Urinary bladder (tissue), 4 donors: ENCODE data around the gene PHF5A. TPM values are rescaled to one million over a fixed set of nuclear protein-coding genes. Genes with fewer than 3 reads are reported as not detected.
"Not testable (repeated sequence)": the region's sequence is repeated elsewhere in the genome, so short reads cannot be mapped to it uniquely, and the experiment has no call there.

Source experiments
- DNase-seq: peaks from one replicate; pipeline ENCODE4 v3.0.0-alpha.2; 2015; ENCODE audit errors: extremely low spot score
- H3K27ac ChIP-seq: one replicate; pipeline ENCODE4 v1.5.1; 2013; ENCODE audit warnings: low read depth, mild to moderate bottlenecking, moderate library complexity
- H3K36me3 ChIP-seq: one replicate; pipeline ENCODE4 v1.6.1; 2013; ENCODE audit warnings: mild to moderate bottlenecking, moderate library complexity; ENCODE audit not compliant: insufficient read depth
- H3K4me1 ChIP-seq: one replicate; pipeline ENCODE4 v1.6.1; 2013; ENCODE audit warnings: mild to moderate bottlenecking, moderate library complexity; ENCODE audit not compliant: insufficient read depth
- H3K4me3 ChIP-seq: one replicate; pipeline ENCODE4 v1.5.1; 2013; ENCODE audit warnings: low read depth, low read length
- WGBS: extraction: QIAGEN DNeasy Blood & Tissue Kit; methylation state at CpG from one replicate; pipeline ENCODE4 v1.1.7; 2013; 5-methylcytosine and 5-hydroxymethylcytosine counted together
- polyA plus RNA-seq: library from polyadenylated mRNA; stranded (reverse); fragments of 200-250 nt; gene quantifications from one replicate; pipeline ENCODE4 v1.2.3, GENCODE V29; 2013
- total RNA-seq: library from RNA; depleted of rRNA; stranded (reverse); fragments of >200 nt; gene quantifications from one replicate; pipeline ENCODE4 v1.2.3, GENCODE V29; 2014
- donor health status: healthy with polysubstance abuse.
- donor health status: healthy.

Gene PHF5A
- total and polyA plus RNA-seq, 2 donors, result 37.3 to 38.1 TPM

DNA sequence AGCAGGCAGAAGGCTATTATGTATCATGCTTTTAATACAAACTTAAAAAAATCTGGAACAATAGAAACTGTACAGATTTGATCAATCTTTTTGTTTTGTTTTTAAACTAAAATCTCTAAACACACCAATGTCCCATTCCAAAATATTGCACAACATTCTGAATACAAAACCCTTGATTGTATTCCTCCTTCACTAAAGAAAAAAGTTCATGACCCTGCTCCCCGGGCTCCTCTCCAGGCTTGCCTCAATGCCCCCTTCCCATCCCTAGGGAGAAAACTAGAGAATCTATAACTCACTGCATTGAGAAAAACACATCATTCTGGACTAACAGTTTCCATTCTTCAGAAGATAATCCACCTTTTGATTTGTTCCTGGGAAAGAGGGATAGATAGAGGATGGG is 35.0 kb downstream of the PHF5A start:
- H3K4me1 ChIP-seq, H3K4me3 ChIP-seq, H3K27ac ChIP-seq, DNase-seq, H3K36me3 ChIP-seq: not testable (repeated sequence)
- 88% methylated on average over 1 of the region's 1 CpG for WGBS

DNA sequence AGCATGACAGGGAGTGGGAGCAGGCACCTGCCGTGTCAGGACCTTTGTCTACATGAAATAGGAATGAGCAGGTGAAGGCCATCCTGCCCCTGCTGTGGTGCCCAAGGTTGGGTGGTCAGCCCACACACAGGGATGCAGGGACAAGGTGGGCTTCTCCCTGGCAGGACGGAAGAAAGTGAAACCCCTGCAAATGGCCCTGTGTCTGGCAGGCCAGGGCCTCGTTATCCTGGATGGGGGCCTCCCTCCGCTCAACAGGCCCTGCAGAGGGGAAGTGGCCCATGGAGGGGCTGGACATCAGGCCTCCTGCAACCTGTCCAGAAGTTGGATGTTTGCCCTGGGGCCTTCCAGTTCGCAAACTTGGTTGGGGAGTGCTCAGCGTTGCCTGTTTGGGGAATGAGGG is 36.8 kb downstream of the PHF5A start:
- no peak overlapping the region for H3K4me3 ChIP-seq
- H3K4me1 ChIP-seq, result no peaks in the 10 kb centered on the region
- WGBS, result 74% methylated on average over 6 of the region's 6 CpGs
- H3K36me3 ChIP-seq, result no peaks in the 10 kb centered on the region
- H3K27ac ChIP-seq, result no peak overlapping the region
- no peak for DNase-seq

DNA sequence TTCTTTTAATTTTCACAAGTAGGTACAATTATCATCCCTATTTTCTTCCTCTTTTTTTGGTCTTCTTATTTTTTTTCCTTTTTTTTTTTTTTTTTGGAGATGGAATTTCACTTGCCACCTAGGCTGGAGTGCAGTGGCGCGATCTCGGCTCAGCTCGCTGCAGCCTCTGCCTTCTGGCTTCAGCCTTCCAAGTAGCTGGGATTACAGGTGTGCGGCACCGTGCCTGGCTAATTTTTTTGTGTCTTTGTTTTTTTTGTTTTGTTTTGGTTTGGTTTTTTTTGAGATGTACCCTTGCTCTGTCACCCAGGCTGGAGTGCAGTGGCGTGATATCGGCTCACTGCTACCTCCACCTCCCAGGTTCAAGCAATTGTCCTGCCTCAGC is 38.5 kb downstream of the PHF5A start:
- Histone ChIP-seq H3K36me3 (no peaks in the 10 kb centered on the region), H3K27ac (no peak overlapping the region)
- WGBS, result 97% methylated on average over 8 of the region's 8 CpGs

DNA sequence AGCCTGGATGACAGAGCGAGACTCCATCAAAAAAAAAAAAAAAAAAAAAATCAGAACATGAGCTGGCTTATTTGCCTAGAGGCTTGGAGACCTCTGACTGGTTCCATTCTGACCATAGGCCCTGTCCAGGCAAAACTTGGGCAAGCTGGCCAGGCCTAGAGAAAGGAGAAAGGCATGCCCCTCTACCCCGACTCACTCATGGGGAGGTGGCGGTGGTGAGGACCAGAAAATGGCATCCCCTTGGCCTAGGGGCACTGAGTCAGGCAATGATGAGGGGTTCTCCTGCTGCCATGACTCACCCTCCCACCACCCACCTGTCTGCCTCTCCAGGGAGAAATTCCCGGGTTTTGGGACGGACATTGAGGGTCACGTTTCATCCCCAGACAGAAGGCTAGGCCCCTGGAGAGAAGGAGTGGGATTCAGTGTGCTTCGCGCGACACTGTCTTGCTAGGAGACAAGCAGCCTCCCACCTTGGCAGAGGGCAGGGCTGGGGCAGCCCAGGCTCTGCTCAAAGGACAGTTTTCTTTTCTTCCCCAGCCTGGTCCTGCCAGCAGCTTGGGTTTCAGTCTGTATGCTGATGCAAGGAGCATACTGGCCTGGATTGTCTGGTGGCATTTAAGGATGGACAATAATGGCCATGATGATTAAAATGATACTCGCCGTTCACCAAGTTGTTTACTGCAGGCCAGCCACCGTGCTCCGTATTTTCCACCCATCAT is 39.1 kb downstream of the PHF5A start:
- Histone ChIP-seq H3K36me3 (no peaks in the 10 kb centered on the region), H3K4me1 (no peaks in the 10 kb centered on the region), H3K27ac (no peak overlapping the region), H3K4me3 (no peak overlapping the region)
- DNase-seq, result no peak
- WGBS, result 87% methylated on average over 13 of the region's 13 CpGs

More for the DNA sequence above, 38.5 kb downstream of the PHF5A start:
- no peak for DNase-seq
- Histone ChIP-seq H3K4me1 (no peaks in the 10 kb centered on the region), H3K4me3 (no peak overlapping the region)

DNA sequence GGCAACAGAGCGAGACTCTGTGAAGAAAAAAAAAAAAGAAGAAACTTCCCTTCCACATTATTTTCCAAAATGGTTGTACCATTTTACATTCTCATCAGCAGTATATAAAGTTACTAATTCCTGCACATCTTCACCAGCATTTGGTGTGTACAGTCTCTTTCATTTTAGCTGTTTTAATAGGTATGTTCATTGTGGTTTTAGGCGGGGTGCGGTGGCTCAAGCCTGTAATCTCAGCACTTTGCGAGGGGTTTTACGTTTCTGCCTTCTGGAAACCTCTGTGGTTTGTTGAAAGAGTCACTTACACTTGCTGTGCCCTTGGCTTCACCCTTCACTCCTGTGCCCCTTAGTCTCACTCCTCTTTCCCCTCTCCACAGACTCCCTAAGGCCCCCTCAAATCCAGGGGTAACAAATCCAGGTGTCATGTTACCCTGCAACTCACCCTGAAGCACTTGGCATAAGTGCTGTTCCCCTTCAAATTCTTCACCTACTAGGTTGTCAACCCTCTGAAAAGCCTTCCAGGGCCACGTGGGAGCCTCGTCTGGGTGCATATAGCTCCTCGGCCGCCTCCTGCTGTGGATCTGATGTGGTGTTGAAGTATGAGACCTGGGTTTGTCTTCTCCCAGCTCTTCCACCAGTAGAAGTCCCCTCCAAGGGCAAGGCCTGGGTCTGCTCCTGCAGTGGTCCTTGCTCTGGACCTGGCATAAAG is 42.7 kb downstream of the PHF5A start:
- no peak overlapping the region for H3K4me3 ChIP-seq
- no peak for DNase-seq
- no peak overlapping the region for H3K27ac ChIP-seq
- H3K4me1 ChIP-seq, result no peaks in the 10 kb centered on the region
- 65% methylated on average over 9 of the region's 9 CpGs for WGBS
- no peaks in the 10 kb centered on the region for H3K36me3 ChIP-seq

DNA sequence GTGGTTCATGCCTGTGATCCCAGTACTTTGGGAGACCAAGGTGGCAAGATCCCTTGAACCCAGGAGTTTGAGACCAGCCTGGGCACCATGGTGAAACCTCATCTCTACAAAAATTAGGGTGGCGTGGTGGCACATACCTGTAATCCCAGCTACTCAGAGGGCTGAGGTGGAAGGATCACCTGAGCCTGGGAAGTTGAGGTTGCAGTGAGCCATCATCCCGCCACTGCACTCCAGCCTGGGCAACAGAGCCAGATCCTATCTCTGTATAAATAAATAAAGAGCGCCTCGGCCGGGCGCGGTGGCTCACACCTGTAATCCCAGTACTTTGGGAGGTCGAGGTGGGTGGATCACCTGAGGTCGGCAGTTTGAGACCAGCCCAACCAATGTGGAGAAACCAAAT is 49.8 kb downstream of the PHF5A start:
- H3K36me3 ChIP-seq, result no peaks in the 10 kb centered on the region
- no peak overlapping the region for H3K4me3 ChIP-seq
- no peak for DNase-seq
- peaks cover 2% of the 10 kb centered on the region for H3K4me1 ChIP-seq
- 87% methylated on average over 9 of the region's 9 CpGs for WGBS
- no peak overlapping the region for H3K27ac ChIP-seq

DNA sequence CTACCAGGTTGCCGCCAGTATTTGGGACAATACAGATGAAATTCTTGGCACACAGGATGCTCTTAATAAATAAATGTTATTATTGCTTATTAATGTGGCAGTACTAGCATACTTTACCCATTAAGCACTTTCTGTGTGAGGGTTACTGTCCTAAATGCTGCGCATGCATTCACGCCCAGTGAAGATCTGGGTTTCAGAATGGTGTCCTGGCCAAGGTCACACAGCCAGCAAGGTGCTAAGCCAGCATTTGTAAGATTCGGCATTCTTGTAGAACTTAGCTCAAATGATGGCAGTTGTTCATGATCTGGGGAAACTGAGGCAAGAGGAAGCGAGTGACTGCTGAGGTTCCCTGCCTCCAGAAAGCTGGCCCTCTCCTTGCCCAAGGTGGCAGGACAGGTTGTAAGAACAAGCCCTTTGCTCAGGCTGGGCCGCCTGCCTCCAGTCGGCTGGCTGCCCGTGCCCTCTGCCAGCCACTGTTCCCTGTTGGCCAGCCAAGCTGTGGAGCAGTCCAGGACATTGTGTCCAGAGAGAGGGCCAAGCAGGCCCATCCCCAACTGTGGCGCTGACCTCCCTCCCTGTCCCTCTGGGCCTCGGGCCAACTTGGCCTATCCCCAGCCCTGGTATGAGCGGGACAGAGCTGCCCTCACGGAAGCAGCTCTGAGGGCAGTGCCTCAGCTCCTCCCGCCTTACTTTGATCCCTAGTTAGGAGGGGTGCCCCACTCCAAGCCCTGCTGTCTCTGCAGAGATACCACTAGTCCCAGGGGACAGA is 50.7 kb downstream of the PHF5A start:
- Histone ChIP-seq H3K4me1 (peaks cover 2% of the 10 kb centered on the region), H3K4me3 (no peak overlapping the region), H3K27ac (peak overlapping the region; percentile 14), H3K36me3 (no peaks in the 10 kb centered on the region)
- no peak for DNase-seq
- WGBS, result 53% methylated on average over 13 of the region's 13 CpGs

DNA sequence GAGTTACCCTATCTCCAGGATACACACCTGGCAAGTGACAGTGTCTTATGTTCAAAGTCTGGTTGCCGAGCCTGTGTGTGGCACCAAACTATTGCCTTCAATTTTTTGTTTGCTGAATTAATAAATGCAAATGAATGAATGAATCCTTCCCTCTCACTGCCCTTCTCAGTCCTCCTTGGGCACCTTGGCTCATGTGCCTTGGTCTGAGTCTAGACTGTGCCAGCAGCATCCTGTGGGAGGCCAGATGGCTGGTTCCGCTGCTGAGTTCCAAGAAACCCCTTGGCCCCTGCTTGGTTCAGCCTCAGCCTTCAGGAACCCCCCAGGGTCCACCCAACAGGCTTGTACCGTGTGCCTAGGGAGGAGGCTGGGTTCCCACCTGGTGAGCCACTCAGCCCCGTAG is 52.9 kb downstream of the PHF5A start:
- WGBS, result 96% methylated on average over 4 of the region's 4 CpGs
- H3K27ac ChIP-seq, result no peak overlapping the region
- no peaks in the 10 kb centered on the region for H3K36me3 ChIP-seq
- DNase-seq, result no peak
- H3K4me1 ChIP-seq, result peaks cover 2% of the 10 kb centered on the region
- H3K4me3 ChIP-seq, result no peak overlapping the region

DNA sequence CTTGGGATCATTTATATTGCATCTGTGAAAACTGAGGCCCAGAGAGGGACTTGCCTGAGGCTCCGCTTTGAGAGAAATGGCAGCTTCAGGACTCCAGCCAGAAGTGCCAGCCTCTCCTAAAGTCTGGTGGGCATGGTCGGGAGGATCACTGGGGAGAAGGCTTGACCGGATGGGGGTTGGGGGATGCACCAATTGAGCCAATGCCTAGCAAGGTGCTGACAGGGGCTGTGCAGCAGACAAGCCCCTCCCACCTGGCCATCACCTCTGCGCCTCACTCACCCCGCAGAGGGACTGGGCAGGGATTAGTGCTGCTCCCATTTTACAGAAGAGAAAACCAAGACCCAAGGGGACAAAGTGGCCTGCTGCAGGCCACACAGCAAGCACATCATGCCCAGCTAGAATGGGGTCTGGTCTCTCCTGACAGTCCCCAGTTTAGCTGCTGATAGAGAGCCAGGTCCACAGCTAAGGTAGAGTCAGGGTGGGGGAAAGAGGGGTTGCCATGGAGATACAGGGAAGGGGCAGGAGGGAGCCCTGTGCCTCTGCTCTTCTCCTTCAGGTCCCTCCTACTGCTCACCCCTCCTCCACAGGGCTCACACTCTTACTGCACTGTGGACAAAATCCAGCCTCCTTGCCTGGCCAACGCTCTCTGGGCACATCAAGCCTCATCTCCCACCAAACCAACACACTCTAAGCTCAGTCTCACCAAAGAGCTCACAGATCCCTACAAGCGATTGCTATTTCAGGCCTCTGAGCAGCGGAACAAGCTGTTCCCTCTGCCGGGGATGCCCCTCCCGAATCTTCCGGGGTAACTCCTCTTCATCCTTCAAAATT is 57.3 kb downstream of the PHF5A start:
- WGBS, result 78% methylated on average over 11 of the region's 11 CpGs
- no peak for DNase-seq
- Histone ChIP-seq H3K36me3 (no peaks in the 10 kb centered on the region), H3K27ac (peak overlapping the region; percentile 55), H3K4me1 (no peaks in the 10 kb centered on the region), H3K4me3 (no peak overlapping the region)

DNA sequence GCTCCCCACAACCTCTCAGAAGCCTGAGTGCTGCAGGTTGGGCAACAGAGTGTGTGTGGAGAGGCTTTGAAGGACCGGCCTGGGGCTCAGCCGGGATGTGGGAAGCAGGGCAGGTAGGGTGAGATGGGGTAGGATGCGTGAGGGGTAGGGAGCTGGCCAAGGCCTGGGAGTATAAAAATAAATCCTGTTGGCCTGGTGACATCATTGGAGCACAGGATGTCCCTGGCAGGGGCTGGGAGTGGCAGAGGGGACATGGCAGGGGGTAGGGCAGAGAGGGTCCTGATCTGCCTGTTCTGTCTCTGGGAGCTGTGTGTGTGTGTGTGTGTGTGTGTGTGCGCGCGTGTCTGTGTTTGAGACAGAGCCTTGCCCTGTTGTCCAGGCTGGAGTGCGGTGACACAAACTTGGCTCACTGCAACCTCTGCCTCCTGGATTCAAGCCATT is 58.2 kb downstream of the PHF5A start:
- Histone ChIP-seq H3K4me3 (no peak overlapping the region), H3K27ac (no peak overlapping the region), H3K36me3 (no peaks in the 10 kb centered on the region), H3K4me1 (no peaks in the 10 kb centered on the region)
- 65% methylated on average over 7 of the region's 7 CpGs for WGBS
- DNase-seq, result no peak

Other genes starting within 250 kb of the PHF5A start
- gene CHADL, start 227.8 kb downstream of the PHF5A start, total RNA-seq, result 1.8 TPM
- gene CHADL, start 227.8 kb downstream of the PHF5A start, polyA plus RNA-seq, result 3.5 TPM
- 15.0 TPM for gene RANGAP1, start 182.5 kb downstream of the PHF5A start, total RNA-seq
- gene RANGAP1, start 182.5 kb downstream of the PHF5A start, polyA plus RNA-seq, result 41.8 TPM
- 30.0 TPM for gene ZC3H7B, start 167.2 kb downstream of the PHF5A start, total RNA-seq
- gene ZC3H7B, start 167.2 kb downstream of the PHF5A start, polyA plus RNA-seq, result 42.1 TPM
- 9.0 TPM for gene TEF, start 86.8 kb downstream of the PHF5A start, total RNA-seq
- 32.1 TPM for gene TEF, start 86.8 kb downstream of the PHF5A start, polyA plus RNA-seq
- 20.9 TPM for gene TOB2, start 21.9 kb downstream of the PHF5A start, total RNA-seq
- gene TOB2, start 21.9 kb downstream of the PHF5A start, polyA plus RNA-seq, result 34.0 TPM
- gene ACO2, start 425 bp upstream of the PHF5A start, total RNA-seq, result 41.8 TPM
- 84.6 TPM for gene ACO2, start 425 bp upstream of the PHF5A start, polyA plus RNA-seq
- gene POLR3H, start 75.8 kb upstream of the PHF5A start, total RNA-seq, result 12.8 TPM
- gene POLR3H, start 75.8 kb upstream of the PHF5A start, polyA plus RNA-seq, result 25.1 TPM
- 1.1 TPM for gene CSDC2, start 92.3 kb upstream of the PHF5A start, total RNA-seq
- 15.1 TPM for gene CSDC2, start 92.3 kb upstream of the PHF5A start, polyA plus RNA-seq
- 8.8 TPM for gene PMM1, start 121.1 kb upstream of the PHF5A start, total RNA-seq
- 63.2 TPM for gene PMM1, start 121.1 kb upstream of the PHF5A start, polyA plus RNA-seq
- gene DESI1, start 152.4 kb upstream of the PHF5A start, total RNA-seq, result 12.7 TPM
- gene DESI1, start 152.4 kb upstream of the PHF5A start, polyA plus RNA-seq, result 14.5 TPM
- 199 TPM for gene XRCC6, start 152.6 kb upstream of the PHF5A start, total RNA-seq
- 195 TPM for gene XRCC6, start 152.6 kb upstream of the PHF5A start, polyA plus RNA-seq
- gene SNU13, start 220.2 kb upstream of the PHF5A start, total RNA-seq, result 41.3 TPM
- gene SNU13, start 220.2 kb upstream of the PHF5A start, polyA plus RNA-seq, result 137 TPM
- gene MEI1, start 230.8 kb upstream of the PHF5A start, total RNA-seq, result 0.95 TPM
- 1.3 TPM for gene MEI1, start 230.8 kb upstream of the PHF5A start, polyA plus RNA-seq